Neural cell (in vitro differentiated cells): ENCODE data around the gene HDAC5. TPM values are rescaled to one million over a fixed set of nuclear protein-coding genes. Genes with fewer than 3 reads are reported as not detected.

Source experiments
- H2AFZ ChIP-seq: fragments of 200-600, 300-800 bp; sonication (generic), shearing (Covaris generic); 2 replicates; pipeline ENCODE4 v1.6.0; 2014; ENCODE audit warnings: low read depth, mild to moderate bottlenecking, antibody characterized with exemption, low read length, moderate library complexity
- H3F3A ChIP-seq: fragments of 200-600 bp; shearing (Covaris generic); 2 replicates; pipeline ENCODE4 v1.6.1; 2016; ENCODE audit warnings: mild to moderate bottlenecking, moderate library complexity, mixed read lengths, antibody characterized with exemption, low read length; ENCODE audit not compliant: insufficient read depth, poor library complexity, severe bottlenecking
- H3K27ac ChIP-seq: fragments of 200-600, 300-800 bp; sonication (generic), shearing (Covaris generic); 2 replicates; pipeline ENCODE4 v1.5.1; 2014; ENCODE audit warnings: mild to moderate bottlenecking, low read length, moderate library complexity
- H3K27me3 ChIP-seq: fragments of 300-800, 200-600 bp; sonication (generic), shearing (Covaris generic); 2 replicates; pipeline ENCODE4 v1.6.0; 2014; ENCODE audit warnings: mild to moderate bottlenecking, low read depth, low read length, moderate library complexity; ENCODE audit not compliant: insufficient read depth
- H3K36me3 ChIP-seq: fragments of 300-800, 200-600 bp; sonication (generic), shearing (Covaris generic); 2 replicates; pipeline ENCODE4 v1.5.1; 2014; ENCODE audit warnings: mild to moderate bottlenecking, antibody characterized with exemption, low read length, moderate library complexity; ENCODE audit not compliant: insufficient read depth
- H3K4me2 ChIP-seq: fragments of 300-800, 200-600 bp; sonication (generic), shearing (Covaris generic); 2 replicates; pipeline ENCODE4 v1.6.0; 2014; ENCODE audit warnings: mild to moderate bottlenecking, low read length
- H3K4me3 ChIP-seq: fragments of 300-800, 200-600 bp; sonication (generic), shearing (Covaris generic); 2 replicates; pipeline ENCODE4 v1.5.1; 2014; ENCODE audit warnings: mild to moderate bottlenecking, low read length, moderate library complexity
- H3K79me2 ChIP-seq: fragments of 200-600 bp; shearing (Covaris generic); replicated peaks from 2 replicates; pipeline ENCODE4 v1.6.0; 2014; ENCODE audit warnings: mild to moderate bottlenecking, low read length, moderate library complexity; ENCODE audit not compliant: insufficient read depth
- H3K9ac ChIP-seq: fragments of 300-800, 200-600 bp; sonication (generic), shearing (Covaris generic); 2 replicates; pipeline ENCODE4 v1.6.1; 2016; ENCODE audit warnings: mild to moderate bottlenecking, low read length, mixed read lengths
- H3K9me2 ChIP-seq: fragments of 200-600 bp; shearing (Covaris generic); 2 replicates; pipeline ENCODE4 v1.6.1; 2016; ENCODE audit warnings: mild to moderate bottlenecking, low read length, mixed read lengths; ENCODE audit not compliant: insufficient read depth
- H3K9me3 ChIP-seq: fragments of 200-600, 300-800 bp; sonication (generic), shearing (Covaris generic); 2 replicates; pipeline ENCODE4 v1.6.1; 2016; ENCODE audit warnings: mild to moderate bottlenecking, mixed run types, low read length, moderate library complexity, mixed read lengths
- H4K20me1 ChIP-seq: fragments of 200-600 bp; shearing (Covaris generic); 2 replicates; pipeline ENCODE4 v1.6.1; 2016; ENCODE audit warnings: mild to moderate bottlenecking, mixed run types; ENCODE audit not compliant: insufficient read depth
- CTCF ChIP-seq: fragments of 450-650 bp; IDR thresholded peaks from 2 replicates; pipeline ENCODE4 v1.5.1; 2014; ENCODE audit warnings: antibody characterized with exemption, mild to moderate bottlenecking, moderate library complexity; ENCODE audit not compliant: poor library complexity, severe bottlenecking
- EP300 ChIP-seq: fragments of 450-650 bp; conservative IDR thresholded peaks from 2 replicates; pipeline ENCODE4 v1.6.1; 2014; ENCODE audit warnings: antibody characterized with exemption, mild to moderate bottlenecking, moderate library complexity; ENCODE audit not compliant: poor library complexity, severe bottlenecking
- EZH2 ChIP-seq: fragments of 200-600, 300-800 bp; shearing (Covaris generic), sonication (generic); IDR thresholded peaks from 2 replicates; pipeline ENCODE4 v1.6.1; 2014; ENCODE audit warnings: antibody characterized with exemption, low read length, borderline replicate concordance, mild to moderate bottlenecking; ENCODE audit not compliant: insufficient read depth, poor library complexity, severe bottlenecking
- MXI1 ChIP-seq: fragments of 450-650 bp; conservative IDR thresholded peaks from 2 replicates; pipeline ENCODE4 v1.6.1; 2014; ENCODE audit warnings: antibody characterized with exemption, mild to moderate bottlenecking; ENCODE audit not compliant: poor library complexity, severe bottlenecking
- POLR2AphosphoS5 ChIP-seq: IDR thresholded peaks from 2 replicates; pipeline ENCODE4 v1.6.1; 2012
- RAD21 ChIP-seq: fragments of 450-650 bp; conservative IDR thresholded peaks from 2 replicates; pipeline ENCODE4 v1.6.1; 2014; ENCODE audit warnings: antibody characterized with exemption, mild to moderate bottlenecking, moderate library complexity
- REST ChIP-seq: IDR thresholded peaks from 2 replicates; pipeline ENCODE4 v1.6.1; 2012; ENCODE audit warnings: borderline replicate concordance
- SMC3 ChIP-seq: fragments of 450-650 bp; conservative IDR thresholded peaks from 2 replicates; pipeline ENCODE4 v1.6.1; 2014; ENCODE audit warnings: antibody characterized with exemption, mild to moderate bottlenecking, moderate library complexity; ENCODE audit not compliant: poor library complexity
- TAF1 ChIP-seq: IDR thresholded peaks from 2 replicates; pipeline ENCODE4 v1.6.1; 2012; ENCODE audit warnings: low read depth
- polyA plus RNA-seq: library from polyadenylated mRNA; depleted of rRNA; stranded (reverse); fragments of >200 nt; gene quantifications from 2 replicates; pipeline ENCODE4 v1.2.3, GENCODE V29; 2014

Gene HDAC5
- polyA plus RNA-seq, 1 donor from 2014 or later: 97.8 TPM

- H3K36me3 ChIP-seq: no peaks in the 10 kb centered on the region
- TF ChIP-seq MXI1: no peak
- TF ChIP-seq REST: no peak
- no peak for TF ChIP-seq RAD21
- TF ChIP-seq TAF1: no peak
- H3K4me2 ChIP-seq: no peak overlapping the region
Measured at GRCh38 chr17:44085908-44086307, 37.5 kb downstream of the HDAC5 start.

GRCh38 chr17:44084921-44085320, 38.5 kb downstream of the HDAC5 start:
- Histone ChIP-seq H3K9me3 (no peaks in the 10 kb centered on the region), H3K79me2 (no peaks in the 10 kb centered on the region), H3F3A (no peaks in the 10 kb centered on the region), H4K20me1 (no peaks in the 10 kb centered on the region), H3K4me3 (no peak overlapping the region), H3K9me2 (no peaks in the 10 kb centered on the region), H3K27ac (no peak overlapping the region), H2AFZ (no peak overlapping the region), H3K4me2 (no peak overlapping the region), H3K36me3 (no peaks in the 10 kb centered on the region), H3K9ac (no peak overlapping the region), H3K27me3 (no peaks in the 10 kb centered on the region)
- TF ChIP-seq RAD21 (no peak), POLR2AphosphoS5 (no peak), REST (no peak), TAF1 (no peak), CTCF (no peak), EP300 (no peak), EZH2 (no peak), SMC3 (no peak), MXI1 (no peak)

More at GRCh38 chr17:44085908-44086307, 37.5 kb downstream of the HDAC5 start:
- Histone ChIP-seq H3F3A (no peaks in the 10 kb centered on the region), H3K9ac (no peak overlapping the region), H4K20me1 (no peaks in the 10 kb centered on the region), H3K9me2 (no peaks in the 10 kb centered on the region), H3K27ac (no peak overlapping the region), H3K4me3 (no peak overlapping the region), H3K27me3 (no peaks in the 10 kb centered on the region), H3K9me3 (no peaks in the 10 kb centered on the region), H2AFZ (no peak overlapping the region), H3K79me2 (no peaks in the 10 kb centered on the region)
